ENCODE data around the gene WDFY4.

WDFY4 gene

GRCh38 chr10:48760983-48761382, 76.3 kb downstream of the WDFY4 start:
- Histone ChIP-seq H3K27me3 (ENCODE audit: insufficient read depth, low read length, poor library complexity, severe bottlenecking) (no peaks in the 10 kb centered on the region), H3K36me3 (ENCODE audit: insufficient read depth, low read length) (no peaks in the 10 kb centered on the region), H3K79me2 (ENCODE audit: insufficient read depth, low read length) (no peaks in the 10 kb centered on the region), H2AFZ (ENCODE audit: low read length) (no peak overlapping the region), H3K4me2 (ENCODE audit: low read depth, low read length, poor library complexity, severe bottlenecking) (no peak overlapping the region), H3K9ac (ENCODE audit: low read depth, low read length, poor library complexity, severe bottlenecking) (no peak overlapping the region), H3K9me2 (replicated peaks; ENCODE audit: low read depth, low read length) (no peaks in the 10 kb centered on the region), H3F3A (ENCODE audit: low read depth) (no peaks in the 10 kb centered on the region), H4K20me1 (ENCODE audit: insufficient read depth, low read length, poor library complexity, severe bottlenecking) (no peaks in the 10 kb centered on the region), H3K4me3 (ENCODE audit: low read length, poor library complexity, severe bottlenecking) (no peak overlapping the region), H3K9me3 (ENCODE audit: insufficient read depth, low read depth, low read length) (no peaks in the 10 kb centered on the region), H3K4me1 (ENCODE audit: insufficient read depth, low read length, poor library complexity, severe bottlenecking) (no peaks in the 10 kb centered on the region)
- TF ChIP-seq EZH2phosphoT487 (IDR thresholded peaks at IDR 0.05; ENCODE audit: borderline replicate concordance) (no peak), CTCF (conservative IDR thresholded peaks at IDR 0.05; ENCODE audit: low read length) (no peak)

GRCh38 chr10:48762064-48763042, 77.7 kb downstream of the WDFY4 start:
- no peaks in the 10 kb centered on the region for H3F3A ChIP-seq (ENCODE audit: low read depth)
- no peak overlapping the region for H3K9ac ChIP-seq (ENCODE audit: low read depth, low read length, poor library complexity, severe bottlenecking)
- H3K4me3 ChIP-seq (ENCODE audit: low read length, poor library complexity, severe bottlenecking): no peak overlapping the region
- H4K20me1 ChIP-seq (ENCODE audit: insufficient read depth, low read length, poor library complexity, severe bottlenecking): no peaks in the 10 kb centered on the region
- H3K36me3 ChIP-seq (ENCODE audit: insufficient read depth, low read length): no peaks in the 10 kb centered on the region
- TF ChIP-seq EZH2phosphoT487 (IDR thresholded peaks at IDR 0.05; ENCODE audit: borderline replicate concordance) (no peak), CTCF (conservative IDR thresholded peaks at IDR 0.05; ENCODE audit: low read length) (no peak)
- no peaks in the 10 kb centered on the region for H3K9me2 ChIP-seq (replicated peaks; ENCODE audit: low read depth, low read length)
- H3K9me3 ChIP-seq (ENCODE audit: insufficient read depth, low read depth, low read length): no peaks in the 10 kb centered on the region
- no peak overlapping the region for H2AFZ ChIP-seq (ENCODE audit: low read length)
- no peaks in the 10 kb centered on the region for H3K79me2 ChIP-seq (ENCODE audit: insufficient read depth, low read length)
- H3K27me3 ChIP-seq (ENCODE audit: insufficient read depth, low read length, poor library complexity, severe bottlenecking): no peaks in the 10 kb centered on the region
- H3K4me1 ChIP-seq (ENCODE audit: insufficient read depth, low read length, poor library complexity, severe bottlenecking): no peaks in the 10 kb centered on the region
- no peak overlapping the region for H3K4me2 ChIP-seq (ENCODE audit: low read depth, low read length, poor library complexity, severe bottlenecking)

- no peak overlapping the region for H3K9ac ChIP-seq (ENCODE audit: low read depth, low read length, poor library complexity, severe bottlenecking)
- H3K27me3 ChIP-seq (ENCODE audit: insufficient read depth, low read length, poor library complexity, severe bottlenecking): no peaks in the 10 kb centered on the region
- no peak overlapping the region for H2AFZ ChIP-seq (ENCODE audit: low read length)
- no peak overlapping the region for H3K4me3 ChIP-seq (ENCODE audit: low read length, poor library complexity, severe bottlenecking)
- H3K4me2 ChIP-seq (ENCODE audit: low read depth, low read length, poor library complexity, severe bottlenecking): no peak overlapping the region
- H3K9me3 ChIP-seq (ENCODE audit: insufficient read depth, low read depth, low read length): no peaks in the 10 kb centered on the region
- H4K20me1 ChIP-seq (ENCODE audit: insufficient read depth, low read length, poor library complexity, severe bottlenecking): no peaks in the 10 kb centered on the region
- H3F3A ChIP-seq (ENCODE audit: low read depth): no peaks in the 10 kb centered on the region
- no peaks in the 10 kb centered on the region for H3K36me3 ChIP-seq (ENCODE audit: insufficient read depth, low read length)
- H3K9me2 ChIP-seq (replicated peaks; ENCODE audit: low read depth, low read length): no peaks in the 10 kb centered on the region
- no peaks in the 10 kb centered on the region for H3K79me2 ChIP-seq (ENCODE audit: insufficient read depth, low read length)
- no peak for TF ChIP-seq EZH2phosphoT487 (IDR thresholded peaks at IDR 0.05; ENCODE audit: borderline replicate concordance)
- no peak for TF ChIP-seq CTCF (conservative IDR thresholded peaks at IDR 0.05; ENCODE audit: low read length)
- H3K4me1 ChIP-seq (ENCODE audit: insufficient read depth, low read length, poor library complexity, severe bottlenecking): no peaks in the 10 kb centered on the region
Observed at GRCh38 chr10:48763403-48763965, 78.8 kb downstream of the WDFY4 start.
